Measurements from ENCODE around the gene PXMP2. TPM values are rescaled to one million over a fixed set of nuclear protein-coding genes. Genes with fewer than 3 reads are reported as not detected.
"Not testable (repeated sequence)": the region's sequence is repeated elsewhere in the genome, so short reads cannot be mapped to it uniquely, and the experiment has no call there.

The PXMP2 gene
- total RNA-seq, 1 donor from 2014 or later = 21.2 TPM

- no peaks in the 10 kb centered on the region for H3K4me1 ChIP-seq
- DNase-seq (no peak), ATAC-seq (no peak)
- intact Hi-C loops (cut with DNase I) = no loop called here
- TF ChIP-seq CTCF (IDR thresholded peaks at IDR 0.05) = no peak
- peaks cover 52% of the 10 kb centered on the region for H3K36me3 ChIP-seq
- H3K9me3 ChIP-seq = no peaks in the 10 kb centered on the region
- H3K27ac ChIP-seq = no peak overlapping the region
- no peaks in the 10 kb centered on the region for H3K27me3 ChIP-seq
- no peak overlapping the region for H3K4me3 ChIP-seq
These were observed 9.9 kb upstream of the PXMP2 start for GRCh38 chr12:132677492-132677891.

- ATAC-seq = no peak
- Histone ChIP-seq H3K4me3 (no peak overlapping the region), H3K9me3 (no peaks in the 10 kb centered on the region), H3K27ac (no peak overlapping the region), H3K27me3 (no peaks in the 10 kb centered on the region), H3K4me1 (peaks cover 8% of the 10 kb centered on the region), H3K36me3 (no peaks in the 10 kb centered on the region)
- intact Hi-C loops (cut with DNase I) = no loop called here
- no peak for DNase-seq
- TF ChIP-seq CTCF (IDR thresholded peaks at IDR 0.05) = no peak
These were observed 2.0 kb upstream of the PXMP2 start for GRCh38 chr12:132685400-132685799.

DNA sequence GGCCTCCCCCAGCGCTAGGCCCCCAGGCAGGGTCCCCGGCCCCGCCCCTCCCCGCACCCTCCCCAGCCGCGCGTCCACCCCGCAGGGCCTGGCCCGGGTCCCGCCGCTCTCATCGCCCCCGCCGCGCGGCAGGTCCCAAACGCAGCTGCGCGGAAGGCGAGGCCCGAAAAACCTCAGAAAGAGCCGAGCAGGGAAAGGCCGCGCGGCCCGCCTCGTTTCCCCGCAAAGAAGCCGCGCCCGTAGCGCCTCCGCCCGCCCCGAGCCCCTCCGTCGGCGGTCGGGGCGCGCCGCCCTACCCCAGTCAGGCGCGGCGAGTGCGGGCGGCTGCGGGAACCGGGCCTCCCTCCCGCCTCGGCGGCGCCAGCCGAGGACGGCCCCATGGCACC, 569 bp upstream of the PXMP2 start:
- DNase-seq = no peak
- no peak for TF ChIP-seq CTCF (IDR thresholded peaks at IDR 0.05)
- H3K27ac ChIP-seq = no peak overlapping the region
- no peaks in the 10 kb centered on the region for H3K36me3 ChIP-seq
- intact Hi-C loops (cut with DNase I) = no loop called here
- peak overlapping the region; percentile 69 for H3K4me3 ChIP-seq
- H3K9me3 ChIP-seq = no peaks in the 10 kb centered on the region
- no peaks in the 10 kb centered on the region for H3K27me3 ChIP-seq
- ATAC-seq = no peak
- H3K4me1 ChIP-seq = peaks cover 8% of the 10 kb centered on the region

GRCh38 chr12:132689227-132689626, 1.8 kb downstream of the PXMP2 start:
- Histone ChIP-seq H3K4me1 (peaks cover 8% of the 10 kb centered on the region), H3K4me3 (no peak overlapping the region), H3K36me3 (no peaks in the 10 kb centered on the region), H3K9me3 (no peaks in the 10 kb centered on the region), H3K27me3 (no peaks in the 10 kb centered on the region), H3K27ac (no peak overlapping the region)
- DNase-seq (no peak), ATAC-seq (no peak)
- intact Hi-C loops (cut with DNase I) = no loop called here
- TF ChIP-seq CTCF (IDR thresholded peaks at IDR 0.05) = no peak

GRCh38 chr12:132690112-132690511, 2.7 kb downstream of the PXMP2 start:
- no peak for TF ChIP-seq CTCF (IDR thresholded peaks at IDR 0.05)
- Histone ChIP-seq H3K4me3 (no peak overlapping the region), H3K36me3 (no peaks in the 10 kb centered on the region), H3K9me3 (no peaks in the 10 kb centered on the region), H3K27me3 (no peaks in the 10 kb centered on the region), H3K27ac (no peak overlapping the region), H3K4me1 (peaks cover 8% of the 10 kb centered on the region)
- intact Hi-C loops (cut with DNase I) = no loop called here
- DNase-seq (no peak), ATAC-seq (no peak)

DNA sequence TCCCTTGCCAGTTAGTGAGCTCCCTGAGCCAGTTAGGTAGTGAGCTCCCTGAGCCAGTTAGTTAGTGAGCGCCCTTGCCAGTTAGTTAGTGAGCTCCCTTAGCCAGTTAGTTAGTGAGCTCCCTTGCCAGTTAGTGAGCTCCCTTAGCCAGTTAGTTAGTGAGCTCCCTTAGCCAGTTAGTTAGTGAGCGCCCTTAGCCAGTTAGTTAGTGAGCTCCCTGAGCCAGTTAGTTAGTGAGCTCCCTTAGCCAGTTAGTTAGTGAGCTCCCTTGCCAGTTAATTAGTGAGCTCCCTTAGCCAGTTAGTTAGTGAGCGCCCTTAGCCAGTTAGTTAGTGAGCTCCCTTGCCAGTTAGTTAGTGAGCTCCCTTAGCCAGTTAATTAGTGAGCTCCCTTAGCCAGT, 4.6 kb downstream of the PXMP2 start:
- H3K9me3 ChIP-seq; ATAC-seq; DNase-seq; H3K4me1 ChIP-seq; H3K27ac ChIP-seq; intact Hi-C loops (cut with DNase I); H3K27me3 ChIP-seq; H3K4me3 ChIP-seq; H3K36me3 ChIP-seq: not testable (repeated sequence)

DNA sequence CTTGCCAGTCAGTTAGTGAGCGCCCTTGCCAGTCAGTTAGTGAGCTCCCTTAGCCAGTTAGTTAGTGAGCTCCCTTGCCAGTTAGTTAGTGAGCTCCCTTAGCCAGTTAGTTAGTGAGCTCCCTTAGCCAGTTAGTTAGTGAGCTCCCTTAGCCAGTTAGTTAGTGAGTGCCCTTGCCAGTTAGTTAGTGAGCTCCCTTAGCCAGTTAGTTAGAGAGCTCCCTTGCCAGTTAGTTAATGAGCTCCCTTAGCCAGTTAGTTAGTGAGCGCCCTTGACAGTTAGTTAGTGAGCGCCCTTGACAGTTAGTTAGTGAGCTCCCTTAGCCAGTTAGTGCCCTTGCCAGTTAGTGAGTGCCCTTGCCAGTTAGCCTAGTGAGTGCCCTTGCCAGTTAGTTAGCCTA, 7.5 kb downstream of the PXMP2 start:
- H3K4me1 ChIP-seq; ATAC-seq; H3K9me3 ChIP-seq; H3K27me3 ChIP-seq; H3K4me3 ChIP-seq; H3K36me3 ChIP-seq; intact Hi-C loops (cut with DNase I); DNase-seq; H3K27ac ChIP-seq: not testable (repeated sequence)

All from upper lobe of right lung (tissue), 1 donor.